ENCODE results near the gene KCNG2.

- TF ChIP-seq CTCF (CRISPR knock-in tag; IDR thresholded peaks at IDR 0.05) (no peak), FOSL2 (CRISPR knock-in tag; IDR thresholded peaks at IDR 0.05) (no peak), E2F1 (CRISPR knock-in tag; IDR thresholded peaks at IDR 0.05) (no peak), SMAD3 (CRISPR knock-in tag; IDR thresholded peaks at IDR 0.05) (no peak), POLR2AphosphoS5 (IDR thresholded peaks at IDR 0.05; ENCODE audit: low read depth, low read length) (no peak), NFE2 (CRISPR knock-in tag; IDR thresholded peaks at IDR 0.05) (no peak), ZNF24 (IDR thresholded peaks at IDR 0.05) (no peak), ZSCAN29 (CRISPR knock-in tag; conservative IDR thresholded peaks at IDR 0.05) (no peak)
Measured at GRCh38 chr18:79853303-79853992, 55.7 kb downstream of the KCNG2 start.

Data from HepG2 (cell line).